ENCODE results near the gene FAM180B.

FAM180B gene

GRCh38 chr11:47593934-47594855 is 7.7 kb downstream of the FAM180B start, which contains the start of gene C1QTNF4:
TSS of gene C1QTNF4 (minus strand) at chr11:47594411. CDS start at chr11:47590810, 3,601 bp downstream.
- DNase-seq: no peak
- peaks cover 28% of the 10 kb centered on the region for H3K27me3 ChIP-seq (replicated peaks)
- TF ChIP-seq, protein P1, sequence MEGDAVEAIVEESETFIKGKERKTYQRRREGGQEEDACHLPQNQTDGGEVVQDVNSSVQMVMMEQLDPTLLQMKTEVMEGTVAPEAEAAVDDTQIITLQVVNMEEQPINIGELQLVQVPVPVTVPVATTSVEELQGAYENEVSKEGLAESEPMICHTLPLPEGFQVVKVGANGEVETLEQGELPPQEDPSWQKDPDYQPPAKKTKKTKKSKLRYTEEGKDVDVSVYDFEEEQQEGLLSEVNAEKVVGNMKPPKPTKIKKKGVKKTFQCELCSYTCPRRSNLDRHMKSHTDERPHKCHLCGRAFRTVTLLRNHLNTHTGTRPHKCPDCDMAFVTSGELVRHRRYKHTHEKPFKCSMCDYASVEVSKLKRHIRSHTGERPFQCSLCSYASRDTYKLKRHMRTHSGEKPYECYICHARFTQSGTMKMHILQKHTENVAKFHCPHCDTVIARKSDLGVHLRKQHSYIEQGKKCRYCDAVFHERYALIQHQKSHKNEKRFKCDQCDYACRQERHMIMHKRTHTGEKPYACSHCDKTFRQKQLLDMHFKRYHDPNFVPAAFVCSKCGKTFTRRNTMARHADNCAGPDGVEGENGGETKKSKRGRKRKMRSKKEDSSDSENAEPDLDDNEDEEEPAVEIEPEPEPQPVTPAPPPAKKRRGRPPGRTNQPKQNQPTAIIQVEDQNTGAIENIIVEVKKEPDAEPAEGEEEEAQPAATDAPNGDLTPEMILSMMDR (IDR thresholded peaks at IDR 0.05; ENCODE audit: low read depth, low read length, missing control alignments): no peak
- H3K36me3 ChIP-seq (replicated peaks): no peaks in the 10 kb centered on the region
- no peak within 1 kb of the TSS for H3K27ac ChIP-seq
- peak within 1 kb of the TSS; percentile 22 for H3K4me3 ChIP-seq (ENCODE audit: low read depth, low read length)
- in situ Hi-C loops (cut with HindIII; ENCODE audit: low pct_ligation_motif_present, low sequenced_read_pairs): no loop called here

- H3K27ac ChIP-seq: no peak overlapping the region
- TF ChIP-seq, protein P1 (IDR thresholded peaks at IDR 0.05; ENCODE audit: low read depth, low read length, missing control alignments): no peak
- H3K4me3 ChIP-seq (ENCODE audit: low read depth, low read length): no peak overlapping the region
- no peak for DNase-seq
- no peaks in the 10 kb centered on the region for H3K36me3 ChIP-seq (replicated peaks)
- peaks cover 28% of the 10 kb centered on the region for H3K27me3 ChIP-seq (replicated peaks)
- in situ Hi-C loops (cut with HindIII; ENCODE audit: low pct_ligation_motif_present, low sequenced_read_pairs): no loop called here
Measured at GRCh38 chr11:47595029-47595428, 8.6 kb downstream of the FAM180B start.

DNA sequence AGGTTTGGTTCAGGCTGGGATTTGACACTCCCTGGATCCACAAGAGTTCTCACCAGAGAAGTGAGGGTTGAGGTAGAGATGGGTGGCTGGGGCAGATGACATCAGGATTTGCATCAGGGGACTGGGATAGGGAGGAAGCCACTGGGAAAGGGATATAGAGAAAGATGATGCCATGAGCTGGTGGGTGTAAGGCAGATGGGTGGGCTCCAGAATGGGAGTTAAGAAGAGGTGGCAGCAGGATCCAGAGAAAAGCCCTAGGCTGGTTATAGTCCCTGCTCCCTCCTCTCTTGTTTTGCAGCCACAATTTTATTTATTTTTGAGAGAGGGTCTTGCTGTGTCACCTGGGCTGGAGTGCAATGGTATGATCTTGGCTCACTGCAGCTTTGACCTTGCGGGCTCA is 9.5 kb downstream of the FAM180B start:
- H3K36me3 ChIP-seq (replicated peaks): no peaks in the 10 kb centered on the region
- TF ChIP-seq, protein P1 (IDR thresholded peaks at IDR 0.05; ENCODE audit: low read depth, low read length, missing control alignments): no peak
- no peak overlapping the region for H3K4me3 ChIP-seq (ENCODE audit: low read depth, low read length)
- peaks cover 28% of the 10 kb centered on the region for H3K27me3 ChIP-seq (replicated peaks)
- no peak for DNase-seq
- in situ Hi-C loops (cut with HindIII; ENCODE audit: low pct_ligation_motif_present, low sequenced_read_pairs): no loop called here
- H3K27ac ChIP-seq: no peak overlapping the region

GRCh38 chr11:47599902-47600301 is 13.4 kb downstream of the FAM180B start:
- TF ChIP-seq, protein P1 (IDR thresholded peaks at IDR 0.05; ENCODE audit: low read depth, low read length, missing control alignments): no peak

GRCh38 chr11:47603295-47603694 is 16.8 kb downstream of the FAM180B start:
- DNase-seq: no peak

More at GRCh38 chr11:47599902-47600301, 13.4 kb downstream of the FAM180B start:
- in situ Hi-C loops (cut with HindIII; ENCODE audit: low pct_ligation_motif_present, low sequenced_read_pairs): no loop called here
- DNase-seq: no peak
- no peak overlapping the region for H3K4me3 ChIP-seq (ENCODE audit: low read depth, low read length)
- no peak overlapping the region for H3K27ac ChIP-seq
- no peaks in the 10 kb centered on the region for H3K36me3 ChIP-seq (replicated peaks)
- H3K27me3 ChIP-seq (replicated peaks): peaks cover 4% of the 10 kb centered on the region

More at GRCh38 chr11:47603295-47603694, 16.8 kb downstream of the FAM180B start:
- H3K27ac ChIP-seq: no peak overlapping the region
- H3K27me3 ChIP-seq (replicated peaks): no peaks in the 10 kb centered on the region
- no peaks in the 10 kb centered on the region for H3K36me3 ChIP-seq (replicated peaks)
- in situ Hi-C loops (cut with HindIII; ENCODE audit: low pct_ligation_motif_present, low sequenced_read_pairs): no loop called here
- TF ChIP-seq, protein P1 (IDR thresholded peaks at IDR 0.05; ENCODE audit: low read depth, low read length, missing control alignments): no peak
- H3K4me3 ChIP-seq (ENCODE audit: low read depth, low read length): no peak overlapping the region

Data from brain microvascular endothelial cell (primary cell).